OCI-LY7 (cell line): ENCODE results near the gene ABHD6. TPM values are rescaled to one million over a fixed set of nuclear protein-coding genes. Genes with fewer than 3 reads are reported as not detected.

ENCODE experiments used
- BruUV-seq: library from RNA; stranded (reverse); fragments of 400-500 nt; replicated peaks from 2 replicates; lab custom pipeline; 2021; lab: Mats Ljungman, UMichigan
- CTCF ChIA-PET: fragments of 300-600 bp; sonication (Branson Sonifier 250); formaldehyde crosslinking; loops from one replicate; lab custom pipeline; 2022; ENCODE audit warnings: antibody characterized with exemption; ENCODE audit not compliant: unreplicated experiment; lab: Charles Lee
- POLR2A ChIA-PET: fragments of 300-600 bp; sonication (Branson Sonifier 250); formaldehyde crosslinking; loops from one replicate; lab custom pipeline; 2022; ENCODE audit warnings: antibody characterized with exemption; lab: Charles Lee
- DNase-seq: peaks from one replicate; pipeline ENCODE4 v3.0.0-alpha.2; 2015; ENCODE audit warnings: low spot score
- H2AFZ ChIP-seq: fragments of 200-600 bp; sonication (generic), shearing (Covaris generic); 2 replicates; pipeline ENCODE4 v1.6.1; 2014; ENCODE audit warnings: mild to moderate bottlenecking, antibody characterized with exemption, low read length, moderate library complexity
- H3K27ac ChIP-seq: fragments of 200-600 bp; sonication (generic); 2 replicates; pipeline ENCODE4 v1.5.1; 2014; ENCODE audit warnings: mixed run types, low read depth, mild to moderate bottlenecking, moderate library complexity, low read length, inconsistent platforms; ENCODE audit not compliant: poor library complexity, severe bottlenecking
- H3K36me3 ChIP-seq: fragments of 200-600 bp; sonication (generic); 2 replicates; pipeline ENCODE4 v1.6.1; 2014; ENCODE audit warnings: mild to moderate bottlenecking, antibody characterized with exemption, low read length, moderate library complexity, mixed read lengths; ENCODE audit not compliant: insufficient read depth
- H3K4me1 ChIP-seq: fragments of 200-600 bp; sonication (generic); 2 replicates; pipeline ENCODE4 v1.5.1; 2014; ENCODE audit warnings: mild to moderate bottlenecking, low read length; ENCODE audit not compliant: insufficient read depth, poor library complexity, severe bottlenecking
- H3K4me2 ChIP-seq: fragments of 200-600 bp; sonication (generic); 2 replicates; pipeline ENCODE4 v1.6.1; 2014; ENCODE audit warnings: mild to moderate bottlenecking, low read length
- H3K4me3 ChIP-seq: fragments of 200-600 bp; sonication (generic); 2 replicates; pipeline ENCODE4 v1.5.1; 2014; ENCODE audit warnings: mild to moderate bottlenecking, low read depth, low read length; ENCODE audit not compliant: poor library complexity, severe bottlenecking
- H3K79me2 ChIP-seq: fragments of 200-600 bp; sonication (generic); 2 replicates; pipeline ENCODE4 v1.6.1; 2016; ENCODE audit warnings: low read depth, mild to moderate bottlenecking, low read length, moderate library complexity, mixed read lengths; ENCODE audit not compliant: insufficient read depth
- H3K9me2 ChIP-seq: fragments of 200-600 bp; sonication (generic); 2 replicates; pipeline ENCODE4 v1.6.1; 2016; ENCODE audit warnings: mild to moderate bottlenecking, low read length, mixed read lengths; ENCODE audit not compliant: insufficient read depth
- H3K9me3 ChIP-seq: fragments of 200-600 bp; sonication (generic); 2 replicates; pipeline ENCODE4 v1.6.1; 2014; ENCODE audit warnings: mild to moderate bottlenecking, mixed run types, low read length, mixed read lengths
- H4K20me1 ChIP-seq: fragments of 200-600 bp; sonication (generic); 2 replicates; pipeline ENCODE4 v1.6.1; 2014; ENCODE audit warnings: mild to moderate bottlenecking, antibody characterized with exemption, low read length, moderate library complexity, mixed read lengths; ENCODE audit not compliant: insufficient read depth
- CTCF ChIP-seq: fragments of 200-600 bp; sonication (generic); conservative IDR thresholded peaks from 2 replicates; pipeline ENCODE4 v1.5.1; 2014; ENCODE audit warnings: mild to moderate bottlenecking, antibody characterized with exemption, low read length, moderate library complexity, mixed read lengths
- EZH2phosphoT487 ChIP-seq: fragments of 200-600 bp; sonication (generic); IDR thresholded peaks from 2 replicates; pipeline ENCODE4 v1.6.1; 2018; ENCODE audit warnings: low read depth, borderline replicate concordance, mild to moderate bottlenecking, mixed run types, antibody characterized with exemption, low read length, moderate library complexity, mixed read lengths
- intact Hi-C: fragments of 100-400 bp; cut with micrococcal nuclease; formaldehyde crosslinking; loops from one replicate; pipeline ENCODE4 v1.10.0; 2022; ENCODE audit not compliant: unreplicated experiment
- total RNA-seq, 2 experiments: library from RNA; depleted of rRNA in 1 of 2; stranded (reverse); fragments of >200 nt in 1 of 2; shearing (Covaris generic) in 1 of 2; gene quantifications; 2 replicates each; pipeline ENCODE4 v1.2.3, GENCODE V29; 2014 to 2022

The ABHD6 gene
- total RNA-seq, 2 experiments from 2014 or later = 5.8 to 10.7 TPM

- Histone ChIP-seq H3K9me2 (no peaks in the 10 kb centered on the region), H2AFZ (no peak overlapping the region), H4K20me1 (no peaks in the 10 kb centered on the region), H3K4me2 (no peak overlapping the region), H3K36me3 (no peaks in the 10 kb centered on the region), H3K4me3 (no peak overlapping the region), H3K27ac (no peak overlapping the region), H3K79me2 (no peaks in the 10 kb centered on the region), H3K4me1 (no peaks in the 10 kb centered on the region), H3K9me3 (0 out of 2 replicates have a peak, but pooled peaks cover 3% of the 10 kb centered on the region)
- intact Hi-C loops = no loop called here
- no peak for DNase-seq
- BruUV-seq = no TSS peak
- TF ChIP-seq CTCF (no peak), EZH2phosphoT487 (no peak)
- ChIA-PET CTCF (no interaction called here), POLR2A (interaction anchor here (0.9 kb wide), 1 partner anchor 16 kb away, joined by 3 read pairs; no protein-coding TSS in a partner anchor)
These were observed 58.7 kb downstream of the ABHD6 start for GRCh38 chr3:58296269-58296668.

- no peaks in the 10 kb centered on the region for H3K4me1 ChIP-seq
- H3K27ac ChIP-seq = no peak overlapping the region
- no peaks in the 10 kb centered on the region for H3K79me2 ChIP-seq
- BruUV-seq = no TSS peak
- CTCF ChIA-PET = interaction anchor here (1.4 kb wide), 1 partner anchor 109 kb away, joined by 3 read pairs; no protein-coding TSS in a partner anchor
- POLR2A ChIA-PET = no interaction called here
- H3K9me2 ChIP-seq = no peaks in the 10 kb centered on the region
- H2AFZ ChIP-seq = no peak overlapping the region
- H3K9me3 ChIP-seq = peaks cover 9% of the 10 kb centered on the region
- no peaks in the 10 kb centered on the region for H3K36me3 ChIP-seq
- TF ChIP-seq CTCF (no peak), EZH2phosphoT487 (no peak)
- intact Hi-C loops = no loop called here
- no peak overlapping the region for H3K4me2 ChIP-seq
- H3K4me3 ChIP-seq = no peak overlapping the region
- DNase-seq = no peak
- H4K20me1 ChIP-seq = no peaks in the 10 kb centered on the region
These were observed 59.3 kb downstream of the ABHD6 start for GRCh38 chr3:58296843-58297242.

DNA sequence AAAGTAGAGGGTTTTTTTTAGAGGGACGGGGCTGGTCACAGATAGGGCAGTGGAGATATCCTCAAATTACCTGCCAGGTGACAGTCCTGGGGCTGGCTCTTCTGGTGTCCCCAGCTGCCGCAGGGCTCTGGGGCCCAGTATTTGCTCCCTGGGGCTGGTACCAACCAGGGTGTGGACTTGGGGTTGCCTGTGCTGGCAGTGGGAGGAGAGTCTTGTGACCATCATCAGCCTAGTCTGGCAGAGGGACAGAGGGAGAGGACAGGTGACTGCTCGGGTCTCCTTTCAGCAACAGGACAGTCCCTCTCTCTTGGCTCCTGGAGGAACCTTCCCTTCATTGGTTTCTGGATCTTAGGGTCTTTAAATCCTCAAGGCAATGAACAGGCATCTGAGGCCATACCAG is 60.6 kb downstream of the ABHD6 start:
- H3K79me2 ChIP-seq = no peaks in the 10 kb centered on the region
- no peak overlapping the region for H3K4me2 ChIP-seq
- no peaks in the 10 kb centered on the region for H3K36me3 ChIP-seq
- H3K9me3 ChIP-seq = peaks cover 14% of the 10 kb centered on the region
- no TSS peak for BruUV-seq
- TF ChIP-seq CTCF (no peak), EZH2phosphoT487 (no peak)
- H3K9me2 ChIP-seq = no peaks in the 10 kb centered on the region
- H3K4me1 ChIP-seq = no peaks in the 10 kb centered on the region
- intact Hi-C loops = no loop called here
- ChIA-PET CTCF (interaction anchor here (1.4 kb wide), 1 partner anchor 110 kb away, joined by 3 read pairs; no protein-coding TSS in a partner anchor), POLR2A (no interaction called here)
- no peak for DNase-seq
- no peak overlapping the region for H3K27ac ChIP-seq
- H2AFZ ChIP-seq = no peak overlapping the region
- no peak overlapping the region for H3K4me3 ChIP-seq
- H4K20me1 ChIP-seq = no peaks in the 10 kb centered on the region
